Dedifferentiated amniotic fluid mesenchymal stem cell (primary cell): Measurements from ENCODE around the gene TUSC2.

Experiments used
- DNase-seq: peaks from one replicate; pipeline ENCODE4 v3.0.0-alpha.2; 2016; ENCODE audit errors: extremely low spot score

The TUSC2 gene

DNA sequence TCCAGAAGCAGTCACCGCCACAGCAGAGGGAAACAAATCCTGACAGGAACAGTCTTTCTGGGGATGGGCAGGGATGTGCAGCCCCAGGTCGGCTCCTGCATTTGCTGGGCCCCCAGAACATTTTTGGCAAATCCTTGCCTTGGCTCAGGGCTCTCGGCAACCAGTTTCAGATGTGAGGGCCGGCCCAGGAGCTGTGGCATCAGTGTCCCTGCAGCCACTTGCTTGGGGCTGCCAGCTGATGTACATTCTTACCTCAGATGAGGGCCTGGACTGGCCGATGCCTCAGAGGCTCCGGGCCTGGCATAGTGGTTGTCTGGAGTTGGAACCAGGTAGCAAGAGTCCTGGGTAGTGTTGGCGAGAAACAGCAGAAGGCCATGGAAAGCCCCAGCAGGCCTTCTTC lies 26.8 kb upstream of the TUSC2 start:
- no peak for DNase-seq

DNA sequence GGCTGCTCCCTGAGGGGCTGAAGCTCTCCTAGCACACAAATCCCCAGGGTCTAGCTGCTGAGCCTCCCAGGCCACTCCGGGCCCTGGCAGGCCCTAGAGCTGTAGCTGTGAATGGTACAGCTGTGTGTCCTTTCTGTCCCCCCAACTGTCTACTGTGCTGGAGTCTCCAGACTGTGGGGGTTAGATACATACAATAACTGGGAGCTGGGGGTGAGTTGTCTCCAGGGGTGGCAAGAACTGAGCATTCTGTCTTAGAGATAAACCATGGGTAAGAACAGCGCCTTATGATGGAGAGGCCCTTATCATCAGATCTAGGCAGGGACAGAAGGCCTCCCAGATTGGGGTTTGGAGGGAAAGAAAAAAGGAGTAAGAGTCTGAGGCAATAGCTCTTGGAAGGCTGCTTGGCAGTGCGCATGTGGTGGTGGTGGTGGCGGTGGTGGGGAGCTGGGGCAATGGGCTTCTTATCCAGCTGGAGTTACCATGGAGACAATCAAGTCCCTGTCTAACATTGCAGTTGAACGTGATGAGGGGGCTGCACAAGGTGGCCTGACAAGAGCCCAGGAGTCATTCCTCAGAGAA lies 26.3 kb upstream of the TUSC2 start:
- no peak for DNase-seq

DNA sequence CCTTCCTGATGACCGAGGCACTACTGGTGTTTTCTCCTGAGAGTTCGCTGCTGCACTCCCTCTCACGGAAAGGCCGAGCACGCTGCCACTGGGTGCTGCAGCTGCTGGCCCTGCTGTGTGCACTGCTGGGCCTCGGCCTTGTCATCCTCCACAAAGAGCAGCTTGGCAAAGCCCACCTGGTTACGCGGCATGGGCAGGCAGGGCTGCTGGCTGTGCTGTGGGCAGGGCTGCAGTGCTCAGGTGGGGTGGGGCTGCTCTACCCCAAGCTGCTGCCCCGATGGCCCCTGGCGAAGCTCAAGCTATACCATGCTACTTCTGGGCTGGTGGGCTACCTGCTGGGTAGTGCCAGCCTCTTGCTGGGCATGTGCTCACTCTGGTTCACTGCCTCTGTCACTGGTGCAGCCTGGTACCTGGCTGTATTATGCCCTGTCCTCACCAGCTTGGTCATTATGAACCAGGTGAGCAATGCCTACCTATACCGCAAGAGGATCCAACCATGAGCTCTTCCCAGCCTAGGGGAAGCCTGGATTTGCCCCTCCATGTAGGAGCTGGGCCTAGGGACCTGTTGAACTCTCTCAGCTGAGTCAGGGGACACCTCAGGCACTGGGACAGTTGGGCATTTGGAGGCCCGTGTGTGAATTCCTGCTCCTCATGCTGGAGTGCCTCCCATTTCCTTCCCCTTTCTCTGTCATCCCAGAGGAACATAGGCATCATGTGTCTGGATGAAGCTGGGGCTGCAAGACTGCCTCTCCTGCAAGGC lies 25.4 kb upstream of the TUSC2 start:
- DNase-seq: no peak

- DNase-seq: no peak
These were observed 24.8 kb upstream of the TUSC2 start for GRCh38 chr3:50352781-50353180.

GRCh38 chr3:50351323-50351697 lies 23.3 kb upstream of the TUSC2 start:
- no peak for DNase-seq

GRCh38 chr3:50350527-50351322 lies 22.7 kb upstream of the TUSC2 start, which contains the start of the genes CYB561D2 and NPRL2:
CYB561D2 (plus strand) TSS chr3:50350862; CDS start chr3:50351434, 572 bp downstream.
NPRL2 (minus strand) TSS chr3:50350775; CDS start chr3:50350652, 123 bp downstream.
- peak; percentile 90 for DNase-seq

- DNase-seq: no peak
These were observed 22.1 kb upstream of the TUSC2 start for GRCh38 chr3:50350213-50350526.

GRCh38 chr3:50347187-50347813 lies 19.3 kb upstream of the TUSC2 start:
- DNase-seq: peak; percentile 62

- no peak for DNase-seq
These were observed 17.7 kb upstream of the TUSC2 start, which contains the start of gene ZMYND10 for GRCh38 chr3:50345586-50346234. ZMYND10 (minus strand) TSS chr3:50345732; CDS start chr3:50345579, 153 bp downstream.

DNA sequence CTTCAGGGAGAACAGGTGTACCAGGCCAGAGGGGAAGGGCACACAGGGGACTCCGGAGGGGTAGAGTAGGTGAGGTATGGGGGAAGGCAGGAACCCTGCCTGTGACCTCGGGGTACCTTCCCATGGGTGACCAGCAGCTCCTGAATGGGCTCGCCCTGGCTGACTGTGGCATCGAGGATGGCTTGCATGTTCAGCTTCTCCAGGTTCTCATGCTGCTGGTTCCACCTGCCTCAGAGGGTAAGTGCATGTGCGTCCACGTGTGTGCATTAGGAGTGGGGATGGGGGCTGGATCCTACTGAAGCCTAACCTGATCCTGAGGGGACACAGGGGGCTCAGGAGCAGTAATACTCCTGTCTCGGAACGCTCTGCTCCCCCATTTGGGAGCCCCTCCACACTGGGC lies 17.0 kb upstream of the TUSC2 start:
- no peak for DNase-seq

- no peak for DNase-seq
These were observed 15.0 kb upstream of the TUSC2 start for GRCh38 chr3:50342813-50343633.

DNA sequence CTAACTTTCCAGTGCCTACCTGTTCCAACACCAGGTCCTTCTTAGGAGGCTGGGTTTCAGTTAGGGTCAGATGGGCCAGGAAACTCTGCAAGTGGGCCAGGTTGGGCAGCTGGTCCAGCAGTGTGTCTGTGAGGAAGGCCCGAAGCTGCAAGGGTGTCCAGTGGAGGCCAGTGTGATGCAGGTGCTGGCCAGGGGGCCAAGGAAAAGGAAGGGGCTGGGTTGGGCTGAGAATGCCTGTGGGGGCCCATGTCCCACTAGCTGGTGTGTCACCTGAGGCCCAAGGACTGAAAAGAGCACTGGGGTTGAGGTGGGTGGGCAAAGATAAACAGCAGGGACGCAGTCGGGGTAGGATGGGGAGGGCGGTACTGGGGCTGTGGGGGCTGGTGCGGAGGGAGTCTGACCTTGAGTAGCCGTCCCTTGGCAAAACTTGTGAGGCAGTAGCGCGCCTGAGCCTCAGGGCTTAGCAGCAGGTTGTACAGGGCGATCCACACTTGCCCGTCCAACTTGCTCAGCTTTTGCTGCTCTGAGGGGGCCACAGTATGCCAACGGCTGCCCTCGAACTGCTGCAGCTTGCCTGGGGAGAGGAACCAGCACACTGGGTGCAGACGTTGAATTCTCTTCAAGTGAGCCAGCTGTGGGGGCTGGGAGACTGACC lies 14.1 kb upstream of the TUSC2 start:
- DNase-seq: no peak

DNA sequence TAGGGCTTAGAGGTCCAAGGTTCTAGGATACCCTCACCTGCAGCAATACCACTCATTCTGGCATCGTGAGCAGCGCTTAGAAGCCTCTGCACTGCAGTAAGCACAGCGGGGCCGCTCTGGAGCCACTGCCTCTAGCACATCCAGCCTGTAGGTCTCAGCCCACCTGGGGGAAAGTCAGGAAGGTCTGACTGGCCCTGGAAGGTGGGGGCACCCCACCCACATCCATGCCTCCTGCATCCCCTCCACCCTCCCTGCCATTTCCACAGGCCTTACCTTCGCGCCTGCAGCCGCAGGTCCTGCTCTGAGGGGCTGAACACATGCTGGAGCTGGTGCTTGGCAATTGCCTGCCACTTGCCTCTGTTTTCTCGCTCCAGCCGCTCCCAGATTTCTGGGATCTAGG lies 13.5 kb upstream of the TUSC2 start:
- no peak for DNase-seq

GRCh38 chr3:50340448-50341329 lies 12.7 kb upstream of the TUSC2 start, which contains the start of gene RASSF1:
RASSF1 (minus strand) TSS chr3:50340836; CDS start chr3:50340805, 31 bp downstream.
- DNase-seq: no peak

DNA sequence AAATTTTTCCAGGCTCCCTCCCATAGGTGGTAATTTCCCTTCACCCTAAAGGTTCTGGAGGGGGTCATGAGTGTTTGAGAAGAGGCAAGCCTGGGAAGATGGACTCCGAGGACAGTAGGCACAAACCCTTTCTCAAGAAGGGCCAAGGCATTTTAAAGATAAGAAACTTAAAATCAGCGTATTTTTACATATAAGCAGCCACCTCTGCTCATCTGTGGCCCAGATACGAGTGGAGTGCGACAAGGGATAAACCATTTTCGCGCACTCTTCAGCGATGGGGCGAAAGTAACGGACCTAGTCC lies 12.1 kb upstream of the TUSC2 start:
- DNase-seq: no peak

DNA sequence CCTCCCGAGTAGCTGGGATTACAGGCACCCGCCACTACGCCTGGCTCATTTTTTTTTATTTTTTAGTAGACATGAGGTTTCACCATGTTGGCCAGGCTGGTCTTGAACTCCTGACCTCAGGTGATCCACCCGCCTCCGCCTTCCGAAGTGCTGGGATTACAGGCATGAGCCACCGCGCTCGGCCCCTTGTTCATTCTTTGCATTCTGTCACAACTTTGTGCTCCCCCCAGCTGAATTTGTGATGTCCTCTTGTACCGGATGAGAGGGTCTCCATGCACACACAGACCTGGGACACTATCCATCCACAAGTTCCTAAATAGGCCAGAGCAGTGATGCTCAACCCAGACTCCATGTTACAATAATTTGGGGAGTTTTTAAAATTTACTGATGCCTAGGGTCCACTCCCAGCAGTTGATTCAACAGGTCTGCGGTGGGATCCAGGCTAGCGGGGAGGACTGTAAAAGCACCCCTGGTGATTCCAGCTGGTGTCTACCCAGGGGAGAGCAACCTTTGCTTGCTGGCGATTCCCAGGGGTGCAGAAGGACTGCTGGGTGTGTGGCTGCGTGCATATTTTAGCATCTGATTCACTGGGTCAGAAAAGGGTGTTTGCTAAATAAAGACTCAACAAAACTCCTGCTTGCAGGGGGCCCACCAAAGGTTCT lies 11.6 kb upstream of the TUSC2 start:
- no peak for DNase-seq

- no peak for DNase-seq
These were observed 10.9 kb upstream of the TUSC2 start for GRCh38 chr3:50338965-50339364.

GRCh38 chr3:50337175-50337861 lies 9.3 kb upstream of the TUSC2 start:
- DNase-seq: peak; percentile 99
